Mucosa of descending colon (tissue), 3 donors: ENCODE data around the gene PKP1. TPM values are rescaled to one million over a fixed set of nuclear protein-coding genes. Genes with fewer than 3 reads are reported as not detected.

Experiments
- ATAC-seq: fragments of 200-7000 bp; cut with Tn5 transposase; one replicate; pipeline ENCODE4 v1.9.1; 2020; ENCODE audit warnings: mild to moderate bottlenecking, moderate library complexity
- DNase-seq, 3 donors: peaks; one replicate each; pipeline ENCODE4 v3.0.0-alpha.2; 2020
- H3K36me3 ChIP-seq: fragments of 200-600 bp; one replicate; pipeline ENCODE4 v1.8.0; 2021; ENCODE audit warnings: low read depth, mild to moderate bottlenecking
- H3K4me1 ChIP-seq: fragments of 200-600 bp; one replicate; pipeline ENCODE4 v1.8.0; 2021; ENCODE audit warnings: low read depth, mild to moderate bottlenecking
- H3K4me3 ChIP-seq: fragments of 200-600 bp; one replicate; pipeline ENCODE4 v1.8.0; 2021; ENCODE audit warnings: mild to moderate bottlenecking
- H3K9me3 ChIP-seq: fragments of 200-600 bp; one replicate; pipeline ENCODE4 v1.8.0; 2021; ENCODE audit warnings: mild to moderate bottlenecking
- intact Hi-C, 2 donors: fragments of 100-400 bp; cut with DNase I in 1 of 2; cut with micrococcal nuclease in 1 of 2; formaldehyde crosslinking; loops; one replicate each; pipeline versions ENCODE4 v1.11.0 to v1.11.1; 2022; cut with DNase I, micrococcal nuclease
- total RNA-seq, 3 donors: library from RNA; stranded (reverse); fragmentation: NEBNext Ultra II Directional in 2 of 3; extraction: Animal tissue kit (Norgen Biotek cat#: 25700) in 2 of 3; gene quantifications; one replicate each; pipeline versions ENCODE4 v1.2.1 to v1.2.4, GENCODE V29; 2021 to 2023
- TF ChIP-seq, protein P1 (sequence below): fragments of 200-600 bp; IDR thresholded peaks from one replicate; pipeline ENCODE4 v1.8.0; 2022; ENCODE audit warnings: antibody characterized with exemption, mild to moderate bottlenecking
- donor health status: DM: no; HTN: no; CAD: no; lungs with moderate emphysema.
- donor health status: DM: no; HTN: no; CAD: no.
- donor health status: DM: no; HTN: yes; CAD: no.

Gene PKP1
- total RNA-seq, 3 donors from 2014 or later = 0.27 to 0.41 TPM; not detected in 1

DNA sequence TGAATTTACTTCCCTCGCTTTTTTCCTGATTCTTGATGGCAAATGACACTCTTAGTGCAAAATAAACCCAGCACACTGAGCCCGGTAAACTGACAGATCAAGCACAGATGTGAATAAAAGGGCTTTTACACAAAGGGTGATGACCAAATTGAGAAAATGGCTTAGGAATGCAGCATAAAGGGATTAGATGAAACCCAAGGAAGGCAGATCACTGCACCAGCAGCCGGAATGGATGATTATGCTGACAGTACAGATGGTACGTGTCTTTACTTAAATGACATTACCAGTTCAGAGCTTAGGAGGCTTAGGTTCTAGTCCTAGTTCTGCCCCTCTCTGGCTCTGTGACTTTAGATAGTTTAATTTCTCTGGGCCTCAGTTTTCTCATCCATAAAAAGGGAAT is 12.0 kb downstream of the PKP1 start:
- intact Hi-C loops = no loop called here
- DNase-seq = no peak
- Histone ChIP-seq H3K4me3 (no peak overlapping the region), H3K36me3 (no peaks in the 10 kb centered on the region), H3K9me3 (no peaks in the 10 kb centered on the region), H3K4me1 (peaks cover 14% of the 10 kb centered on the region)
- ATAC-seq = no peak
- TF ChIP-seq, protein P1, sequence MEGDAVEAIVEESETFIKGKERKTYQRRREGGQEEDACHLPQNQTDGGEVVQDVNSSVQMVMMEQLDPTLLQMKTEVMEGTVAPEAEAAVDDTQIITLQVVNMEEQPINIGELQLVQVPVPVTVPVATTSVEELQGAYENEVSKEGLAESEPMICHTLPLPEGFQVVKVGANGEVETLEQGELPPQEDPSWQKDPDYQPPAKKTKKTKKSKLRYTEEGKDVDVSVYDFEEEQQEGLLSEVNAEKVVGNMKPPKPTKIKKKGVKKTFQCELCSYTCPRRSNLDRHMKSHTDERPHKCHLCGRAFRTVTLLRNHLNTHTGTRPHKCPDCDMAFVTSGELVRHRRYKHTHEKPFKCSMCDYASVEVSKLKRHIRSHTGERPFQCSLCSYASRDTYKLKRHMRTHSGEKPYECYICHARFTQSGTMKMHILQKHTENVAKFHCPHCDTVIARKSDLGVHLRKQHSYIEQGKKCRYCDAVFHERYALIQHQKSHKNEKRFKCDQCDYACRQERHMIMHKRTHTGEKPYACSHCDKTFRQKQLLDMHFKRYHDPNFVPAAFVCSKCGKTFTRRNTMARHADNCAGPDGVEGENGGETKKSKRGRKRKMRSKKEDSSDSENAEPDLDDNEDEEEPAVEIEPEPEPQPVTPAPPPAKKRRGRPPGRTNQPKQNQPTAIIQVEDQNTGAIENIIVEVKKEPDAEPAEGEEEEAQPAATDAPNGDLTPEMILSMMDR = no peak

DNA sequence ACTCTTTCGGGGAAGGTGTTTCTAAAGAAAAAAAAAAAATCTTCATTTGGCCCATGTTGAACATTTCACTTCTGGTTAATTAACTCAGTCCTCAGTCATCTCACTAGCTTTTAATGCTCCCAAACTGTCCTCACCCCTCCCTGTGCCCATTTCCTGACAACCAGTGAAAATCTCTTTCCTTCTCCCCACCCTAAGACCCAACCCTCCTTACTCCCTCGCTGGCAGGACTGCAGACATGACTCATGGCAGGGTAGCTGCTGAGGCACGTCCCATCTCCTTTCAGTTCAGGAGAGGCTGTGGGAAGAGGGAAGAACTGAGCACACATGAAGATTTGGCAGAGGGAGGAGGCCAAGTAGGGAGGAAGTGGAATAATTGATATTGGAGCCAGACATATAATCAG is 12.6 kb downstream of the PKP1 start:
- TF ChIP-seq, protein P1 = no peak
- ATAC-seq = peak; percentile 34

DNA sequence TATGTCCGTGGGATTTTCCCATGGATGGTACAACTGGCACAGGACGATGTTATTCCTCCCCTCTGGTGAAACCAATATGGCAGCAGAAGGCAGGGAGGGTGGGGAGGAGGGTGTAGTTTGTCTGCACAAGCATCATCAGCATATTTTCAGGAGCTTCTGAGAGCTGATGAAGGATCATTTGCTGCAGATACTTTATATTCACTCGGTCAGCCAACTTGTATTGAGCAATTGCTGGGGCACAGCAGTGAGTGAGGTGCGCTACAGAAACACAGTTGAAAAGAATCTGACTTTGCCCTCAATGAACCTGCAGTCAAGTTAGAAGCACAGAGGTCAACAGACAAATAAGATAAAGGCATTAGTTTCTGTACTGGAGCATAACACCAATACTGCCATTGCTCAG is 13.0 kb downstream of the PKP1 start:
- DNase-seq (no peak), ATAC-seq (no peak)
- H3K4me1 ChIP-seq = peaks cover 14% of the 10 kb centered on the region
- TF ChIP-seq, protein P1 = no peak
- no peaks in the 10 kb centered on the region for H3K36me3 ChIP-seq
- no peaks in the 10 kb centered on the region for H3K9me3 ChIP-seq
- no peak overlapping the region for H3K4me3 ChIP-seq
- intact Hi-C loops = no loop called here

More for the DNA sequence above, 12.6 kb downstream of the PKP1 start:
- Histone ChIP-seq H3K4me3 (no peak overlapping the region), H3K36me3 (no peaks in the 10 kb centered on the region), H3K4me1 (peaks cover 14% of the 10 kb centered on the region), H3K9me3 (no peaks in the 10 kb centered on the region)
- no peak for DNase-seq
- intact Hi-C loops = no loop called here

DNA sequence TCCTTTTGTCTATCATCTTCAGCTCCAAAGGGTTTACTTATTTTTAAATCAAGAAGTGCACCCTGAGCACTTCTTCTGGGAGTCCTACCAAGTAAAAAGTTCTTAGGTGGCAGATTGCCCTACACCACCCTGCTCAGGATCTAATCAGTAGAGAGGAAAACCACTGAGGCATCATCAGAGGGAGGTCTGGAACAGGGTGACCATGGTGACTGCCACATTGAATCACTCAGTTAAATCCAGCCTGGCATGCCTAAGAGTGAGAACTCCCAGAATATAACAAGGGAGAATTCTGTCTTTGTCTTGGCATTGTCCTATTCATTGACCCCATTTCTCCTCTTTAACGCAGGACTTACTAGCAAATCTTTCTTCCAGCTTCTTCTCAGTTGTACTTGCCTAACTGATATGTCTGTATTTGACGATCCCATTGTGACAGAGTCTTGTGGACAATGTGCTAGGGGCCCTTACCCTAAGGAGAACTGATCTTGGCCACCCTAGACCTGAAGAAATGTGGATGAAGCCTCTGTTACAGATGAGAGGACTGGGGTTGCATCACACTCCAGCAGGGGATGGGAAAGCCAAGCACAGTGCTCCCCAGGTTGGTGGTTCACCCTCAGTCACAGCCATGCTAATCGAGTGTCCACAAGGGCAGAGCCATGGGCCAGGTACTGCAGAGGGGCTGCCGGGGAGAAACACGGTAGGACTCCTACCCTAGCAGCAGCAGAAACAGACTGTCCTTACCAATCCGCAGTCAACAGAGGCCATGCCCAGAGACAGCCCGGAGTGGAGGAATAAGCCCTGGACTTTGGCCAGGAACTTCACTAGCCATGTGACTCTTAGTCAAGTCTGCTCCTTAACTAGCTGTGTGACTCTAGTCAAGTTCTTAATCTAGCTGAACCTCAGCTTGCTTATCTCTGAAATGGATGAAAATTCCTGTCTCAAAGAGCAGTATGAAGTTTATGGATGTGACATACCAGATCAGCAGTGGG is 15.4 kb downstream of the PKP1 start:
- Histone ChIP-seq H3K4me3 (no peak overlapping the region), H3K9me3 (no peaks in the 10 kb centered on the region), H3K4me1 (peaks cover 19% of the 10 kb centered on the region), H3K36me3 (no peaks in the 10 kb centered on the region)
- intact Hi-C loops = no loop called here
- peak; percentile 82 for ATAC-seq
- peak in 2 of 3 donors; percentile 46 to 60 for DNase-seq
- TF ChIP-seq, protein P1 = no peak

DNA sequence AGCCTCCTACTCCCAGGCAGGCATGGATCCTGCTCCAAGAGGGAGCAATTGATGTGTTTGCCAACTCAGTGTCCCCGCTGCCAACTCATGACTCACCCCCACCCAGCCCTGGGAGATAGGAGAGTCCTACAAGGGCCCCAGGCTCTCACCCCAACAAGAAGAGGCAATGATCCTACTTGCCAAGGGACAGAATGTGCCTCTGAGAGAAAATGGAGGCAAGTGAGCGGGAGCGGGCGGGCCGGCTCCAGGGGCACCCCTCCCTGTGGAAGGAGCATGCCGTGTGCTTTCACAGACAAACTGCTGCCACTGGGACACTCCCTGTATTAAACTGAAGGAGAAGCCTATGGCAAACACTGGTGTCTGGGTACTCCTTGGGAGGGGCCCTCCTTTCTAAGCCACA is 16.7 kb downstream of the PKP1 start:
- Histone ChIP-seq H3K36me3 (no peaks in the 10 kb centered on the region), H3K4me1 (peaks cover 19% of the 10 kb centered on the region), H3K4me3 (no peak overlapping the region), H3K9me3 (no peaks in the 10 kb centered on the region)
- ATAC-seq = peak; percentile 70
- peak in 2 of 3 donors; percentile 34 to 53 for DNase-seq
- intact Hi-C loops = no loop called here
- TF ChIP-seq, protein P1 = no peak
